Measurements from ENCODE around the gene C1orf146.
"Not testable (repeated sequence)": the region's sequence is repeated elsewhere in the genome, so short reads cannot be mapped to it uniquely, and the experiment has no call there.

The C1orf146 gene, protein sequence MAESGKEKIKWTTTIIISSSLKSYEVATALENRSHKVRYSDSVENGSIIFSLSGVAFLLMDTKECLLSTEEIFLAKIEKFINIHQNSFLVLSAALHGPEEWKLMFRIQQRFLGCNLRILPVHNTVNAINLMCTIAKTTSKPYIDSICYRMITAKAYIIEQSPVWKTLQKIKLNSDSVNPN

GRCh38 chr1:92217721-92218120, at the start of gene C1orf146:
C1orf146 (plus strand) TSS chr1:92217915; CDS start chr1:92231421, 13,506 bp downstream.
- DNase-seq, result no peak

DNA sequence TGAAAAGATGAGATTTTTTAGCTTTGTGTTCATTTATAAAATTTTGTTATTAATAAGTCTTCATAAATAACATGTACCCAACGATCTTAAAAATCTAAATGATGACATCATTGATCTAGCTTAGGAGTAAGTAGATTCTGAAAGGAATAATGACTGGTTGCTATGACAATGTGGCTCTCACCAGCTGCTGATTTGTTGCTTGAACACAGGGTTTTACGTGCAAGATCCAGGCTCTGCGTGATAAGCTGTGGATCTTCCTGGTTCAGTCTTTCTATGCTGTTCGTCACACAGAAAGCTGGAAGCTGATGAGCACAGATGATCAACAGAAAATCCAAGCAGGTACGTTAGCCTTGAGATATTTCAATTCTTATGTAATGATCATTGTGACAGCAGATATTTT, 49.1 kb upstream of the C1orf146 start:
- no peak for DNase-seq

GRCh38 chr1:92169214-92170005, 48.3 kb upstream of the C1orf146 start:
- DNase-seq, result no peak

DNA sequence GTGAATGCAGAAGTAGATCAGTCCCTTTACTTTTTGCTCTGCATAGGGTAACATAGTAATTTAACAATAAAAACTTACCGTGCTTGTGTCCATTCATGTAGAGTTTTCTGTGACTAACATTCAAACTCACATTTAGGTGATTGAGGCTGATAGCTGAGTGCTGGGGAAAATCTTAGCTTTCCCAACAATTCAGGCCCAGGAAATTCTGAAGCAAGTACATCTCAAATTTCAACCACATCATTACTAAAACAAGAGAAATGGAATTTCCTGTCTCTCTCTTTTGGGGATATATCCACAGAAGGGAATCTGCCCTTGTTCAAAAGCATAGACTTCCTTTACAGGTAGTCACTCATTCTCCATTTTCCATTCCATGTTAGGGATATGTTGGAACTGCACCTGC, 33.1 kb upstream of the C1orf146 start:
- no peak for DNase-seq

GRCh38 chr1:92186081-92186480, 31.6 kb upstream of the C1orf146 start:
- no peak for DNase-seq

GRCh38 chr1:92188436-92189255, 29.1 kb upstream of the C1orf146 start:
- DNase-seq, result no peak

- no peak for DNase-seq
Measured at GRCh38 chr1:92191726-92192125, 26.0 kb upstream of the C1orf146 start.

DNA sequence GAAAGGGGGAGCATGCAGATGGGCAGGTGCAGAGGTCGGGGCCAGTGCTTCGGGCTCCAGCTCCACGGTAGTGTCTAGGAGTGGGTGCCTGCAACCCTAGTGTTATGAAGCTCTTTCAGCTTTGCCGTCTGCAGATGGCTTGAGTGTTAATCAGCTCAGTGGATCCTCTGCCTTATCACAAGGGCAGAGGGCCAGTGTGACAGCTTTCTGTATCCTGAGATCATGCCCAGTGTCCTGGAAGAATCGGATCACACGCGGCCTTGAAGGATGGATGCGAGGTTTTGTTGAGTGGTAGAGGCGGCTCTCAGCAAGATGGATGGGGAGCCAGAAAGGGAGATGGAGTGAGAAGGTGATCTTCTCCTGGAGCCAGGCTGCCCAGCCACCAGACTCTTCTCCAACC, 25.5 kb upstream of the C1orf146 start:
- DNase-seq, result no peak

- no peak for DNase-seq
Measured at GRCh38 chr1:92194511-92194910, 23.2 kb upstream of the C1orf146 start.

DNA sequence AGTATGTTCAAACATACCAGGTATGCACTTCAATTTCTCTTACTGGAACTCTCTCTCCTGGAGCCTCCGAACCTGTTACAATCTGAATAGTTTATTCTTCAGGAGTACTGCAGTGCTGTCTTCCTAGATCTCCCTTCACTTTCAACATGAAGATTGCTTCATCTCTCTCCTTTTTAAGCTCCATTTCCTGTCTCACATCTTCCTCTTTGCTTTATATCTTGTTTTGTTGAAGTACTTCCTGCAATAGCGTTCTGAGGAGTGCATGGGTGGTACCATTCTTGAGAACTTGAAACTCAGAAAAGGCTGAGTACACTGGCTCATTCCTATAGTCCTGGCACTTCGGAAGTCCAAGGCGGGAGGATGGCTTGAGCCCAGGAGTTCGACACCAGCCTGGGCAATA, 15.7 kb upstream of the C1orf146 start:
- DNase-seq, result no peak

GRCh38 chr1:92203105-92203504, 14.6 kb upstream of the C1orf146 start:
- no peak for DNase-seq

DNA sequence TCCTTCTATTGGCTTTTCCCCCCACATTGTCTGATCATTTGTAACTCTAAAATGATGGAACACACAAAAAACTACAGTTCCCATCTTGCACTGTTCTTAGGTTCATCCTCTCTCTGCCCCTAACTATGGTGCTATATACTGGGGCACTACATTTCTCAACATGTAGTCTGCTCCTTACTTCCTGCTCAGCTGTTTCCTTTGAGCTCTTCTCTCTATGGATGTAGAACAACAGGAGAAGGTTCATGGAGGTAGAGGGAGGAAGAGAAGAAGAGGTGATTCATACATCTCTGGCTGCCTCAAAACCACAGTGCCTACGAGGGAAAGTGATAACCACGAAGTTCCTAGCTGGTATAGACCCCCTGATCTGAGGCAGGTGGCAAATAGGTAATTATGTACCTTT, 7.0 kb upstream of the C1orf146 start:
- no peak for DNase-seq

- no peak for DNase-seq
Measured at GRCh38 chr1:92211166-92211565, 6.5 kb upstream of the C1orf146 start.

DNA sequence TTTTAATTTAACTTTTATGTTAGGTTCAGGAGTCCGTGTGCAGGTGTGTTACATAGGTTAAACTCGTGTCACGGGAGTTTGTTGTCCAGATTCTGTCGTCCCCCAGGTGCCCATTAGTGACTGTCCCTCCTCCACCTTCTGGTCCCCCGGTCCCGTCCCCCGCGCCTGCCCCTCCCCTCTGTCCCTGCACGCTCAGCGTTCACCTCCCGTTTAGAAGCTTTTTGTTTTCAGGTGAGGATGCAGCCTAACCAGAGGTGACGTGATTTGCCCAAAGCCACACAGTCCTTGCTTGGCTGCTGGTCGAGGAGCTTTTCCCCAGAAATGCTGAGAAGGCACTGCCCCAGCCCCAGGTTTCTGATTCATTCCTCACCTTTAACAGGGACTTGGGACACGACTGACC, 844 bp downstream of the C1orf146 start:
- no peak for DNase-seq

- DNase-seq, result no peak
Measured at GRCh38 chr1:92219028-92219427, 1.3 kb downstream of the C1orf146 start.

GRCh38 chr1:92228401-92228800, 10.7 kb downstream of the C1orf146 start:
- DNase-seq, result no peak

- DNase-seq, result no peak
Measured at GRCh38 chr1:92230736-92231135, 13.0 kb downstream of the C1orf146 start.

DNA sequence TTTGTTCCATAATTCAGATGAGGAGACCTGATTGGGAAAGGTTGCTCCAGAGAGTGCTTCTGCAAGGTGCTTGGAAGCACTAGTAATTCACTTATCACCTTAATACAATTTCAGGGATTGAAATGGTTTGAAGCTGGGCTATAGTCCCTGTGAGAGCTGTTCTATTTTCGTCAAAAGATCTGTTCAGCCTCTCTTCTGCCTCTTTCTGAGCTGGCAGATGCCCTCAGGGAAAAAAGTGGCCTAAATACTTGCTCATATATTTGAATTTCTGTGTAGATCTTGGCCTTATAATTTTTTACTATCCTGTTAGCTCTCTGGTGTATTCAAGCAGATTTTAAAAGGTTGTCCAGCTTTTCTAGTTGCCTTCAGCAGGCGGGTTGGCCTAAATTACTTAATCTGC, 22.3 kb downstream of the C1orf146 start:
- no peak for DNase-seq

- DNase-seq, result no peak
Measured at GRCh38 chr1:92244376-92244775, 26.7 kb downstream of the C1orf146 start.

- DNase-seq, result not testable (repeated sequence)
Measured at GRCh38 chr1:92254714-92255113, 37.0 kb downstream of the C1orf146 start.

DNA sequence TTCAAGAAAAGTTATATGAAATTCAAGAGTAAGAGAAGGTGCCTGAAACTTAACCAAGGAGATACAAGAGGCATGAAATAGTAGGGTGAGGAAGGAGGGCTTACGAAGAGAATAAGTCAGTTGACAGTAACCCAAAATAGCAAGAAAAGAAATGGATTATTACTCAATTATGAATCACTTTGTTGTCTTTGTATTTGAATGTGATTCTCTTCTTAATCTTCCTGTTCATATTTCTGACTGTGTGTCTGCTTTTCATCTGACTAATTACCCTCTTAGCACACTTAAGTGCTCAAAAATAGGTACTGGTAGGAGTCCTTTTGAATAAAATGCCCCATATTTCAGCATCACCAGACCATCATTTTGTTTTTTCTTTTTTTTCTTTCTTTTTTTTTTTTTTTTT, 41.6 kb downstream of the C1orf146 start:
- no peak for DNase-seq

GRCh38 chr1:92262516-92262915, 44.8 kb downstream of the C1orf146 start:
- no peak for DNase-seq

DNA sequence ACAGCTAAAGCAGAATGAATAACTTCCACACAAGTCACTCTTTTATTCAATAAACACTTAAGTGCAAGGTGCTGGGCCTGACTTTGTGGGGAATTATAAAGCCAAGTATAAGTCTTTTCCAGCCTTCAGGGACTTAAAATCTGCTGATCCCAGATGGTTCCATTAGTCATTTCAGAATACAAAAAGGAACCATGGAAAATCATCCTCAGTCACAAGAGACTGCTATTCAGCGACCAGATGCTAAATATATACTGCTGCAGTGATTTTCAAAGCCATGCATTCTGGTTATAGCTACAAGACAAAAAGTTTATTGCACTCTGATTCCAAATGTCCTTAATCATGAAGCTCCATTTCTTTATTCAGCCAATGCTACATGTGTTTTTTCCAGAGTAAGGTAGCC, 55.3 kb downstream of the C1orf146 start:
- no peak for DNase-seq

GRCh38 chr1:92274939-92275338, 57.2 kb downstream of the C1orf146 start:
- no peak for DNase-seq

Data from activated CD8-positive, alpha-beta memory T cell treated with anti-CD3 and anti-CD28 coated beads for 24 hours (primary cell).